Gastroesophageal sphincter (tissue), 3 donors: ENCODE data around the gene KBTBD12.

Experiments used
- EP300 ChIP-seq: sonication (generic); formaldehyde crosslinking; IDR thresholded peaks from one replicate; pipeline ENCODE4 v1.6.1; 2017; ENCODE audit warnings: antibody characterized with exemption, mild to moderate bottlenecking
- POLR2A ChIP-seq, 2 donors: fragments of 450-650 bp; IDR thresholded peaks; one replicate each; pipeline ENCODE4 v1.6.1; 2017; ENCODE audit warnings: antibody characterized with exemption in 2 of 2, mild to moderate bottlenecking in 2 of 2, moderate library complexity in 1 of 2
- POLR2AphosphoS5 ChIP-seq: sonication (generic); formaldehyde crosslinking; IDR thresholded peaks from one replicate; pipeline ENCODE4 v1.6.1; 2017; ENCODE audit warnings: antibody characterized with exemption
- TF ChIP-seq, protein P1 (sequence below), 4 experiments: fragments of 200-600 bp in 2 of 4; fragments of 450-650 bp in 2 of 4; sonication (generic) in 1 of 4; IDR thresholded peaks; one replicate each; pipeline ENCODE4 v1.5.1; 2017 to 2019; ENCODE audit warnings: antibody characterized with exemption in 4 of 4, mild to moderate bottlenecking in 2 of 4, moderate library complexity in 2 of 4

DNA sequence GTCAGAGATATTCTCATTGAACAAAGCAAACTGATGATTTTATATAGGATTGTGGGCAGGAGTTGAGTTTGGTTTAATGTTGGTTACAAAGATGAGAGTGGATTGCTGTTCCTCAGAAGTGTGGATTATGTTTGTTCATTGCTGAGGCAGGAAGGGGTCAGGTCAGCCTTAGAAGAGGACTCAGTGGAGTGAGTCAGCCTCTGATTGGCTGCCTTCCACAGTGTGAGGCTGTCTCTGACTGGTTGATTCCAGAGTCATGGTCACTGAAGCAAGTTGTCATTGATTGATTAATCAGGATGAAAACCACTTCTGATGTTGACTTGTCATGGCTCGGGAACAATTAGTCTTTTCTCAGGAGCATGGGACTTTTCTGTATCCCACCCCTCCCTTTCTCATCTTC lies 36.2 kb downstream of the KBTBD12 start:
- no peak for TF ChIP-seq POLR2A (IDR thresholded peaks at IDR 0.05)
- TF ChIP-seq, protein P1, sequence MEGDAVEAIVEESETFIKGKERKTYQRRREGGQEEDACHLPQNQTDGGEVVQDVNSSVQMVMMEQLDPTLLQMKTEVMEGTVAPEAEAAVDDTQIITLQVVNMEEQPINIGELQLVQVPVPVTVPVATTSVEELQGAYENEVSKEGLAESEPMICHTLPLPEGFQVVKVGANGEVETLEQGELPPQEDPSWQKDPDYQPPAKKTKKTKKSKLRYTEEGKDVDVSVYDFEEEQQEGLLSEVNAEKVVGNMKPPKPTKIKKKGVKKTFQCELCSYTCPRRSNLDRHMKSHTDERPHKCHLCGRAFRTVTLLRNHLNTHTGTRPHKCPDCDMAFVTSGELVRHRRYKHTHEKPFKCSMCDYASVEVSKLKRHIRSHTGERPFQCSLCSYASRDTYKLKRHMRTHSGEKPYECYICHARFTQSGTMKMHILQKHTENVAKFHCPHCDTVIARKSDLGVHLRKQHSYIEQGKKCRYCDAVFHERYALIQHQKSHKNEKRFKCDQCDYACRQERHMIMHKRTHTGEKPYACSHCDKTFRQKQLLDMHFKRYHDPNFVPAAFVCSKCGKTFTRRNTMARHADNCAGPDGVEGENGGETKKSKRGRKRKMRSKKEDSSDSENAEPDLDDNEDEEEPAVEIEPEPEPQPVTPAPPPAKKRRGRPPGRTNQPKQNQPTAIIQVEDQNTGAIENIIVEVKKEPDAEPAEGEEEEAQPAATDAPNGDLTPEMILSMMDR (IDR thresholded peaks at IDR 0.05) = no peak
- no peak for TF ChIP-seq EP300
- TF ChIP-seq POLR2AphosphoS5 = no peak
